ENCODE measurements around the gene M1AP. TPM values are rescaled to one million over a fixed set of nuclear protein-coding genes. Genes with fewer than 3 reads are reported as not detected.

Gene M1AP
- total RNA-seq, 4 donors from 2014 or later, result 0.38 to 2.7 (median 0.52) TPM; not detected in 1

DNA sequence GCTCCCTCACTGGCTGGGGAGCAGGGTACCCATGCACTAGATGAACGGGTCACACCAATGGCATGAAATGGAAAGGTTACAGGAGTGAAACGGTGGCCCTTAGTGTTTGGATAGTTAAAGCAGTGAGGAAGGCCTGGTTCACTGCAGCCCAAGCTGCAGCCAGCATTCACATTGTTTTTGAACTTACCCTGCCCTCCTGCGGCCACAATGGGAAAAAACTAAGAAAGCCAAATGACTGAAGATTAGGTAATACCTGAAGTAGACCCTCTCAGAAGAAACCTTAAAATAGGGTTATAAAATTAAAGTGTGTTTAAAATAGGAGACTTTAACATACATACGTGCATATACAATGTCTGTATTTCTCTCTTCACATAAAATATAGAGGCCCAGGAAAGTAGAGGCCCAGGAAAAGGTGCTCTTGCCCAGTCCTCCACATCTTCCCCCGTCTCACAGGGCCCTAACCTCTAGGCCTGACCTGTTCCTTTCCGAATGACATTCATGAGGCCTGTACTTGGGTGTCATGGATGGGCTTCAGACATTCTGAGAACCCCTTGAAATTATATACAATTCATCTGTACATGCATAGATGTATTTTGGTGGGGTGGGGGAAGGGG is 60.4 kb downstream of the M1AP start:
- no peak for TF ChIP-seq POLR2A (IDR thresholded peaks at IDR 0.05)
- TF ChIP-seq, protein P1, sequence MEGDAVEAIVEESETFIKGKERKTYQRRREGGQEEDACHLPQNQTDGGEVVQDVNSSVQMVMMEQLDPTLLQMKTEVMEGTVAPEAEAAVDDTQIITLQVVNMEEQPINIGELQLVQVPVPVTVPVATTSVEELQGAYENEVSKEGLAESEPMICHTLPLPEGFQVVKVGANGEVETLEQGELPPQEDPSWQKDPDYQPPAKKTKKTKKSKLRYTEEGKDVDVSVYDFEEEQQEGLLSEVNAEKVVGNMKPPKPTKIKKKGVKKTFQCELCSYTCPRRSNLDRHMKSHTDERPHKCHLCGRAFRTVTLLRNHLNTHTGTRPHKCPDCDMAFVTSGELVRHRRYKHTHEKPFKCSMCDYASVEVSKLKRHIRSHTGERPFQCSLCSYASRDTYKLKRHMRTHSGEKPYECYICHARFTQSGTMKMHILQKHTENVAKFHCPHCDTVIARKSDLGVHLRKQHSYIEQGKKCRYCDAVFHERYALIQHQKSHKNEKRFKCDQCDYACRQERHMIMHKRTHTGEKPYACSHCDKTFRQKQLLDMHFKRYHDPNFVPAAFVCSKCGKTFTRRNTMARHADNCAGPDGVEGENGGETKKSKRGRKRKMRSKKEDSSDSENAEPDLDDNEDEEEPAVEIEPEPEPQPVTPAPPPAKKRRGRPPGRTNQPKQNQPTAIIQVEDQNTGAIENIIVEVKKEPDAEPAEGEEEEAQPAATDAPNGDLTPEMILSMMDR (IDR thresholded peaks at IDR 0.05), result no peak
- no peak overlapping the region for H3K4me3 ChIP-seq (ENCODE audit: low read depth, poor library complexity, severe bottlenecking)
- intact Hi-C loops (cut with DNase I; ENCODE audit: low total_unique reads), result loop anchor here (5.0 kb wide), 1 partner anchor 105 kb away; the partner anchor contains the start of genes CCDC142 and TTC31
- WGBS, 2 donors, result 26% methylated on average over 6 of the region's 6 CpGs
- peak; percentile 60 to 90 for DNase-seq (ENCODE audit: low spot score in 2 of 2)

DNA sequence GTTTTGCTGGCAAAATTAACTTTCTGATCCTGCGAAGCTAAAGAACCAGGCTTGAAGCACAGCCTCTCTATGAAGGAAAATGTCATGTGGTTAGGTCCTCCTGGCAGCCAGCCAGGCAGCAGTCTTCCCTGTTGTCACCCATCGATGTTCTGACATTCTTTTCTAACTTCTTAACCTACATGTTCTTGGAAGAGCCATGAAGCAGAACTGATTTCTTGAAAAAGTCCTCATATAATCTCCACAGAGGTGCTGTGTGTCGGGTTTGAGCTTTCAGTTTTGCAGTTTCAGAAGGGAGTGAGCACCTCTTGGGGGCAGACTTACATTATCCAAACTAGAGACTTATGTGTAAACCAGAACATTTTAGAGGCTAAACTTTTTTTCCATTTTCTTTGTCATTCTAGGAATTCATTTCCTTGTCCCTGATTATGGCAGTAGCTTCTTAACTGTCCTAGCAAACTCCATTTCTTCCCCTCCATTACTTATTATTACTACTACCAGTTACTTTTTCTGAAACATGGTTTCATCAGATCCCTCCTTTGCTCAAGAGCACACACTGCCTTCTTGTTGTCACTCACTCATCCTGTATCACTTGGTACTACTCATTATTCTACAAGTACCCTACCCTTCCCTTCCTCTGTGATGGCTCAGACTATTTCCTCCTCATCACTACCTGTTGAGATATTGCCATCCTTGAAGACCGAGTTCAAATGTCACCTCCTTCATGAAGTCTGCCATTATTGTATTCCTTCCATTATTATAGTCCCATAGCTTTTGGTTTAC is 62.5 kb downstream of the M1AP start:
- intact Hi-C loops (cut with DNase I; ENCODE audit: low total_unique reads), result loop anchor here (5.0 kb wide), 1 partner anchor 103 kb away; the partner anchor contains the start of genes CCDC142 and TTC31
- 38 to 53% methylated on average over 4 of the region's 4 CpGs for WGBS, 2 donors
- no peak for TF ChIP-seq POLR2A (IDR thresholded peaks at IDR 0.05)
- TF ChIP-seq, protein P1 (IDR thresholded peaks at IDR 0.05), result no peak
- peak in 1 of 2 donors; percentile 25 for DNase-seq (ENCODE audit: low spot score in 2 of 2)
- no peak overlapping the region for H3K4me3 ChIP-seq (ENCODE audit: low read depth, poor library complexity, severe bottlenecking)

DNA sequence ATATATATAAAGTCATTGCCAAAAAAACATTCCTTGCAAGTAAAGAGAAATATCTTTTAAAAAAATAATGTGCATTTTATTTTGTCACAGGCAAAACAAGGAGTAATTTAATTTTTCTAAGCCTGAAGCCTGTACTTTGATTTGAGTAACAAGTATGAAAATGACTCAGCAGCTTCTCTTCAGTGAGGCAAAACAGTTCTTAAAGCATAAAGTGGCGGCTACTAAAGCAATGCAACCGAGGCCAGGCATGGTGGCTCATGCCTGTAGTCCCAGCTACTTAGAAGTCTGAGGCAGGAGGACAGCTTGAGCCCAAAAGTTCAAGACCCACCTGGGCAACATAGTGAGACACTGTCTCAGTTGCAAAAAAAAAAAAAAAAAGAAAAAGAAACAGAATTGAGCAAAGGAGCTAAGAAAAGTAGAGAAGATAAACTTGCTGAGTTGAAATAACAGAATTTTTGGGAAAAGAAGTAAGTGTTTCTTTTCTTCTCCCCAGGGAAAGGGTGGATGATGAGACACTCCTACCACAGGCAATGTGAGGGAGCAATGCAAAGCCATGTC is 64.0 kb downstream of the M1AP start:
- TF ChIP-seq, protein P1 (IDR thresholded peaks at IDR 0.05), result no peak
- no peak for TF ChIP-seq POLR2A (IDR thresholded peaks at IDR 0.05)
- H3K4me3 ChIP-seq (ENCODE audit: low read depth, poor library complexity, severe bottlenecking), result no peak overlapping the region
- 61 to 63% methylated on average over 2 of the region's 2 CpGs for WGBS, 2 donors
- intact Hi-C loops (cut with DNase I; ENCODE audit: low total_unique reads), result no loop called here
- DNase-seq (ENCODE audit: low spot score in 2 of 2), result no peak

DNA sequence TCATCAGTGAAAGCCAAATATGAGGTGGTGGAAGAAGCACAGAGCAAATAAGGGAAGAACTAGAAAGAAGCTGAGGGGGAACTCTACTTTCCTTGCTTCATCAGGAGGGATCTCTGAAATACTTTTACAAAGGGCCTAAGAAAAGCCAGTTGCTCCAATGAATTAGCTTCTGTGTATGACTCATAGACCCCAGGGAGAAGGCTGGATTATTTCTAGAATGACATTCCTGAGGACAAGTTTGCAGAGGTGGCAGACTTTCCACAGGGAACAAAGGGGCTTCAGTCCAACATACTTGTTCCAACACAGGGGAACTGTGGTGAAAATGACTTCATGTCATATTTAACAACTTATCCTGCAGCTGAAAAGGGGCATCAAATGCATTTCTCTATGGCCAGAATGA is 64.6 kb downstream of the M1AP start:
- intact Hi-C loops (cut with DNase I; ENCODE audit: low total_unique reads), result no loop called here
- TF ChIP-seq, protein P1 (IDR thresholded peaks at IDR 0.05), result no peak
- no peak for TF ChIP-seq POLR2A (IDR thresholded peaks at IDR 0.05)
- H3K4me3 ChIP-seq (ENCODE audit: low read depth, poor library complexity, severe bottlenecking), result no peak overlapping the region
- no peak for DNase-seq (ENCODE audit: low spot score in 2 of 2)

DNA sequence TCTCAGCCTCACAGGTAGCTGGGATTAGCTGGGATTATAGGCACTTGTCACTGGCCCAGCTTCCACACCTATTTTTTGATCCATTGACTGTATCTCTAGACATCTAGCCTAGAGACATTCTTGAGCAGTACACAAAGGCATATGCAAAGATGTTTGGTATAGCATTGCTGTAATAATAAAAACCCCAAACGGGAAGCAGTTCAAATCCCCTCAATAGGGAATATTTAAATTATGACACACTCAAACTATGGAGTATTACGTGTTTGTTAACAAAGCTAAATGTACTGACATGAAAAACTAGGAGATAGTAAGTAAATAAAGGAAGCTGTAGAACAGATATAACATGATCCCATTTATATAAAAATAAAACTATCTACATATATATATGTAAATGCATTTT is 65.9 kb downstream of the M1AP start:
- no peak overlapping the region for H3K4me3 ChIP-seq (ENCODE audit: low read depth, poor library complexity, severe bottlenecking)
- intact Hi-C loops (cut with DNase I; ENCODE audit: low total_unique reads), result no loop called here
- TF ChIP-seq, protein P1 (IDR thresholded peaks at IDR 0.05), result no peak
- TF ChIP-seq POLR2A (IDR thresholded peaks at IDR 0.05), result no peak
- DNase-seq (ENCODE audit: low spot score in 2 of 2), result no peak
- WGBS, 2 donors, result 72 to 76% methylated on average over 2 of the region's 2 CpGs

All from lower leg skin (tissue), 4 donors.